ENCODE results near the gene PYURF.

DNA sequence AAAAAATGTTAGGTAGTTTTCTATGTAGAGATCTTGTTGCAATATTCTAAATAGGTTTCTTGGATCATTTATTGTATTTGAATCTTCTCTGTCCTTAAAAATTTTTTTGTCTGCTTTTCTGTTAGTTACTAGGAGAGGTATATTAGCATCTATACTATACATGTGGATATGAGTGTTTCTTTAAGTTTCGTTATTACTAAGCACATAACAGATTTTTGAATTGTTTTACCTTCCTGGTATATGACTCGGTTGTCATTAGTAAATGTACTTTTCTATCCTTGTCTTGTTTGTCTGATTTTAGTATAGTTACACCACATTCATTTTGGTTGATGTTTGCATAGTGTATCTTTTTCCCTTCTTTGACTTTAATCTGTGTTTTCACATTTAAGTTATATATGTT lies 20.2 kb downstream of the PYURF start:
- TF ChIP-seq, protein P1, sequence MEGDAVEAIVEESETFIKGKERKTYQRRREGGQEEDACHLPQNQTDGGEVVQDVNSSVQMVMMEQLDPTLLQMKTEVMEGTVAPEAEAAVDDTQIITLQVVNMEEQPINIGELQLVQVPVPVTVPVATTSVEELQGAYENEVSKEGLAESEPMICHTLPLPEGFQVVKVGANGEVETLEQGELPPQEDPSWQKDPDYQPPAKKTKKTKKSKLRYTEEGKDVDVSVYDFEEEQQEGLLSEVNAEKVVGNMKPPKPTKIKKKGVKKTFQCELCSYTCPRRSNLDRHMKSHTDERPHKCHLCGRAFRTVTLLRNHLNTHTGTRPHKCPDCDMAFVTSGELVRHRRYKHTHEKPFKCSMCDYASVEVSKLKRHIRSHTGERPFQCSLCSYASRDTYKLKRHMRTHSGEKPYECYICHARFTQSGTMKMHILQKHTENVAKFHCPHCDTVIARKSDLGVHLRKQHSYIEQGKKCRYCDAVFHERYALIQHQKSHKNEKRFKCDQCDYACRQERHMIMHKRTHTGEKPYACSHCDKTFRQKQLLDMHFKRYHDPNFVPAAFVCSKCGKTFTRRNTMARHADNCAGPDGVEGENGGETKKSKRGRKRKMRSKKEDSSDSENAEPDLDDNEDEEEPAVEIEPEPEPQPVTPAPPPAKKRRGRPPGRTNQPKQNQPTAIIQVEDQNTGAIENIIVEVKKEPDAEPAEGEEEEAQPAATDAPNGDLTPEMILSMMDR (IDR thresholded peaks at IDR 0.05; ENCODE audit: low read length) = no peak
- no peak for TF ChIP-seq EZH2 (optimal IDR thresholded peaks at IDR 0.05; ENCODE audit: low read depth, low read length)

All from MM.1S (cell line).